Measurements from ENCODE around the gene PDZK1.

- TF ChIP-seq CTCF (IDR thresholded peaks at IDR 0.05) (no peak), POLR2A (IDR thresholded peaks at IDR 0.05) (no peak)
These were observed 5.8 kb downstream of the PDZK1 start for GRCh38 chr1:145701306-145701862.

Measured in testis (tissue), 2 donors.